Ectodermal cell (in vitro differentiated cells): ENCODE data around the gene FOXG1.

Source experiments
- H3K27ac ChIP-seq: 2 replicates; pipeline ENCODE4 v1.7.0; 2013; ENCODE audit warnings: mild to moderate bottlenecking, low read depth, low read length; ENCODE audit not compliant: insufficient read depth, poor library complexity, severe bottlenecking
- H3K27me3 ChIP-seq: 2 replicates; pipeline ENCODE4 v1.7.0; 2013; ENCODE audit warnings: mild to moderate bottlenecking, low read length; ENCODE audit not compliant: insufficient read depth, control insufficient read depth, poor library complexity, severe bottlenecking
- H3K36me3 ChIP-seq: one replicate; pipeline ENCODE4 v1.7.0; 2013; ENCODE audit warnings: low read length; ENCODE audit not compliant: control insufficient read depth, insufficient read depth
- H3K4me1 ChIP-seq: one replicate; pipeline ENCODE4 v1.7.0; 2013; ENCODE audit warnings: low read length; ENCODE audit not compliant: control insufficient read depth, insufficient read depth
- H3K4me3 ChIP-seq: 2 replicates; pipeline ENCODE4 v1.7.0; 2013; ENCODE audit warnings: low read depth, low read length, control low read depth; ENCODE audit not compliant: insufficient read depth
- H3K9me3 ChIP-seq: 2 replicates; pipeline ENCODE4 v1.7.0; 2013; ENCODE audit warnings: mild to moderate bottlenecking, low read length, moderate library complexity; ENCODE audit not compliant: control insufficient read depth
- WGBS, 2 experiments: methylation state at CpG; one replicate each; pipeline ENCODE4 v1.1.7; 2013; ENCODE audit warnings: missing lambda C conversion rate in 2 of 2; 5-methylcytosine and 5-hydroxymethylcytosine counted together

Gene FOXG1

DNA sequence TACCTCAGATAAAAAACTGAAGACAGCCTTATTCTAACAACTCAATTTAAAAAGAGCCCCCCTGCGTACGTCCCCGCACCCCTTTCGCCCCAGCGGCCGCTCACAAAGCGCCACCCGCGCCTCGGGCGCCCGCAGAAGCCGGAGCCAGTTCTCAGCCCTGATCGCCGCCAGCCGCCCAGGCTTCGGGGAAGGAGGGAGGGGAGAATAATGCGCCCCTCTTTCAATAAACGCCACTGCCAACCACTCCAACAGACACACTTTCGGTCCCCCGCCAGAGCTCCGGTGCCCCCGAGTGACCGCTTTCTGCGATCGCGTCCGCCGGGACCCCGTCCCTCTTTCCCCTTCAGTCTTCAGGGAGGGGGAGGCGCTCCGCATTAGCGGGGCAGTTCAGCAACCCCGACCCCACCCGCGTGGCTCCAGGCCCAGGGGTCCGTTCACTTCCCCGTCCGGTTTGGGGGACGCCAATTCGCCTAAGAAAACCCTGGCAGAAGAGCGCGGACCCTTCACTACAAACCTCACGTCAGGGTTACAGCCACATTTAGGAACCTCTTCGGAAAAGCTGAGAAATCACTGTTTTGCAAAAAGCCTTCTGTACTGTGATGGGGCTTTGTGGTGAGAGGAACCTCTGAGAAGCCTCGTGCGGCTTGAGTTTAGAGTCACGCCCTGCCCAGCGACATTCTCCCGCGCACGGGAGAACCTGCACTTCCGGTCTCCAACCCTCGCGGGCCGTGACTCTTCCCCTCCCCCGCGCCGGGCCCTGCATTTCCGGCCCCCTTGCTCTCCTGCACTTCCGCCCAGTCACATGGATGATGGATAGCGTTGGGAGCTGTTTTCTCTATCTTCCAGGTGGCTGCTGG lies 18.7 kb downstream of the FOXG1 start:
- Histone ChIP-seq H3K27me3 (peaks cover 71% of the 10 kb centered on the region), H3K4me3 (peak overlapping the region; percentile 31), H3K36me3 (no peaks in the 10 kb centered on the region), H3K27ac (no peak overlapping the region), H3K9me3 (peaks cover 3% of the 10 kb centered on the region), H3K4me1 (peaks cover 6% of the 10 kb centered on the region)
- WGBS, 2 experiments: 1 to 2% methylated on average over 59 to 62 of the region's 62 CpGs

DNA sequence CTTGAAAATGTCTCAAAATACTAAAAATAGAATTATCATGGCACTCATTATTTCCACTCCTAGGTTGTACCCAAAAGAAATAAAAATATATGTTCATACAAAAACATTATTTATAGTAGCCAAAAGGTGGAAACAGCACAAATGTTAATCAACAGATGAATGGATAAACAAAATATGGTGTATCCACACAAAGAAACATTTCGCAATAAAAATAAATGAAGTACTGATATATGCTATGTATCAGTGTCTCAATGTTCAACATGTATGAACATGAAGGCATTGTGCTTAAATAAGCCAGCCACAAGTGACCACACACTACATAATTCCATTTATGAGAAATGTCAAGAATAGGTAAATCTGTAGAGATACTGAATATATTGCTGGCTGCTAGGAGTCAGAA lies 40.9 kb downstream of the FOXG1 start:
- Histone ChIP-seq H3K9me3 (no peaks in the 10 kb centered on the region), H3K4me1 (no peaks in the 10 kb centered on the region), H3K27ac (no peak overlapping the region), H3K36me3 (no peaks in the 10 kb centered on the region), H3K27me3 (no peaks in the 10 kb centered on the region), H3K4me3 (no peak overlapping the region)
- WGBS, 2 experiments: 88% methylated on average over 1 of the region's 1 CpG; no CpG with 5 or more reads in 1 of the 2 experiments

DNA sequence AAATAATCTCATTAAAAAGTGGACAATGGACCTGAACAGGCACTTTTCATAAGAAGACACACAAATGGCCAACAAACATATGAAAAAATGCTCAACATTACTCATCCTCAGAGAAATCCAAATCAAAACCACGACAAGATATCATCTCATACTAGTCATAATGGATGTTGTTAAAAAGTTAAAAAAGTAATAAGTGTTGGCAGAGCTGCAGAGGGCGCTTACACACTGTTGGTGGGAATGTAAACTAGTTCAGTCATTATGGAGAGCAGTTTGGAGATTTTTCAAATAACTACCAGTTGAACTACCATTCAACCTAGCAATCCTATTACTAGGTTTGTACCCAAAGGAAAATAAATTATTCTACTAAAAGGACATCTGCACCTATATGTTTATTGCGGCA lies 47.2 kb downstream of the FOXG1 start:
- no peak overlapping the region for H3K27ac ChIP-seq
- H3K4me3 ChIP-seq: no peak overlapping the region
- H3K27me3 ChIP-seq: no peaks in the 10 kb centered on the region
- H3K4me1 ChIP-seq: no peaks in the 10 kb centered on the region
- WGBS, 2 experiments: 67 to 100% methylated on average over 1 of the region's 3 CpGs
- H3K36me3 ChIP-seq: no peaks in the 10 kb centered on the region
- H3K9me3 ChIP-seq: no peaks in the 10 kb centered on the region
